Activated naive CD8-positive, alpha-beta T cell treated with anti-CD3 and anti-CD28 coated beads, Interleukin-2, amount 10 ng/mL, durations not matched to agents 7 days and 5 days (primary cell): ENCODE data around the gene MAP3K19. TPM values are rescaled to one million over a fixed set of nuclear protein-coding genes. Genes with fewer than 3 reads are reported as not detected.
"Not testable (repeated sequence)": the region's sequence is repeated elsewhere in the genome, so short reads cannot be mapped to it uniquely, and the experiment has no call there.

Experiments
- ATAC-seq: fragments of 150-1000 bp; cut with Tn5 transposase; one replicate; pipeline ENCODE4 v1.10.0; 2021; ENCODE audit warnings: low read depth, moderate library complexity
- POLR2A ChIA-PET: fragments of 350-600 bp; sonication (Branson Sonifier 250); formaldehyde crosslinking; loops from one replicate; lab custom pipeline; 2021; ENCODE audit warnings: antibody characterized with exemption; lab: Charles Lee
- DNase-seq: peaks from one replicate; pipeline ENCODE4 v3.0.0; 2021
- H3K27ac Mint-ChIP-seq: one replicate; pipeline ENCODE4 v1.8.0; 2022; ENCODE audit warnings: mild to moderate bottlenecking, mixed read lengths
- H3K27me3 Mint-ChIP-seq: one replicate; pipeline ENCODE4 v1.8.0; 2022; ENCODE audit warnings: mild to moderate bottlenecking, moderate library complexity, mixed read lengths
- H3K36me3 Mint-ChIP-seq: one replicate; pipeline ENCODE4 v1.8.0; 2021; ENCODE audit warnings: mild to moderate bottlenecking, mixed read lengths
- H3K4me1 Mint-ChIP-seq: one replicate; pipeline ENCODE4 v1.8.0; 2021; ENCODE audit warnings: mixed read lengths
- H3K4me3 Mint-ChIP-seq: one replicate; pipeline ENCODE4 v1.8.0; 2022; ENCODE audit warnings: mild to moderate bottlenecking, moderate library complexity, mixed read lengths
- H3K9me3 Mint-ChIP-seq: one replicate; pipeline ENCODE4 v1.8.0; 2021; ENCODE audit warnings: mixed read lengths
- total RNA-seq, 2 experiments: library from RNA; stranded (reverse); gene quantifications; one replicate each; pipeline ENCODE4 v1.2.3, GENCODE V29; 2021

The MAP3K19 gene, protein sequence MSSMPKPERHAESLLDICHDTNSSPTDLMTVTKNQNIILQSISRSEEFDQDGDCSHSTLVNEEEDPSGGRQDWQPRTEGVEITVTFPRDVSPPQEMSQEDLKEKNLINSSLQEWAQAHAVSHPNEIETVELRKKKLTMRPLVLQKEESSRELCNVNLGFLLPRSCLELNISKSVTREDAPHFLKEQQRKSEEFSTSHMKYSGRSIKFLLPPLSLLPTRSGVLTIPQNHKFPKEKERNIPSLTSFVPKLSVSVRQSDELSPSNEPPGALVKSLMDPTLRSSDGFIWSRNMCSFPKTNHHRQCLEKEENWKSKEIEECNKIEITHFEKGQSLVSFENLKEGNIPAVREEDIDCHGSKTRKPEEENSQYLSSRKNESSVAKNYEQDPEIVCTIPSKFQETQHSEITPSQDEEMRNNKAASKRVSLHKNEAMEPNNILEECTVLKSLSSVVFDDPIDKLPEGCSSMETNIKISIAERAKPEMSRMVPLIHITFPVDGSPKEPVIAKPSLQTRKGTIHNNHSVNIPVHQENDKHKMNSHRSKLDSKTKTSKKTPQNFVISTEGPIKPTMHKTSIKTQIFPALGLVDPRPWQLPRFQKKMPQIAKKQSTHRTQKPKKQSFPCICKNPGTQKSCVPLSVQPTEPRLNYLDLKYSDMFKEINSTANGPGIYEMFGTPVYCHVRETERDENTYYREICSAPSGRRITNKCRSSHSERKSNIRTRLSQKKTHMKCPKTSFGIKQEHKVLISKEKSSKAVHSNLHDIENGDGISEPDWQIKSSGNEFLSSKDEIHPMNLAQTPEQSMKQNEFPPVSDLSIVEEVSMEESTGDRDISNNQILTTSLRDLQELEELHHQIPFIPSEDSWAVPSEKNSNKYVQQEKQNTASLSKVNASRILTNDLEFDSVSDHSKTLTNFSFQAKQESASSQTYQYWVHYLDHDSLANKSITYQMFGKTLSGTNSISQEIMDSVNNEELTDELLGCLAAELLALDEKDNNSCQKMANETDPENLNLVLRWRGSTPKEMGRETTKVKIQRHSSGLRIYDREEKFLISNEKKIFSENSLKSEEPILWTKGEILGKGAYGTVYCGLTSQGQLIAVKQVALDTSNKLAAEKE (N-terminal part only)
- total RNA-seq: not detected

DNA sequence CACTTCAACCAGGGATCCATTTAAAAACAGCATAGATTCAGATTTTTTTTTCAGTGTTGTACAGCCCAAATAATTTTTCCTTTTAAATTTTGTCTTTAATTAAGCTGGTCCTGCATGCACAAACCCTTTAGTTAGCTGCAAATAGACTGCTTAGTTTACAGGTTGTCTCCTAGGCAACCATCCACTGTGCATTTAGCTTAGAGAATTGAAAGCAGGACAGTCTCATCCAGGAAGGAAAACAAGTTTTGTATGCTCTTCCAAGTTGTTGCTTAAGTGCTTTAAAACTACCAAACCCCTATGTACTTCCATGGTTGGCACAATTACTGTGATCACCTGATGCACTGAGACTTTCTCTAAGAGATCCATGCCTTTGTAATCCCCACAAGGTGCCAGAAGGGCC is at the start of gene MAP3K19:
Gene MAP3K19 (minus strand): TSS at position 148 of the 400 bp plus-strand sequence. CDS start 22,800 bp downstream, outside the sequence.
- Mint-ChIP-seq H3K36me3 (no peaks in the 10 kb centered on the region), H3K27ac (no peak within 1 kb of the TSS), H3K4me1 (peaks cover 6% of the 10 kb centered on the region), H3K4me3 (no peak within 1 kb of the TSS), H3K9me3 (peaks cover 4% of the 10 kb centered on the region), H3K27me3 (peaks cover 6% of the 10 kb centered on the region)
- ATAC-seq (no peak), DNase-seq (no peak)
- POLR2A ChIA-PET: no interaction called here

DNA sequence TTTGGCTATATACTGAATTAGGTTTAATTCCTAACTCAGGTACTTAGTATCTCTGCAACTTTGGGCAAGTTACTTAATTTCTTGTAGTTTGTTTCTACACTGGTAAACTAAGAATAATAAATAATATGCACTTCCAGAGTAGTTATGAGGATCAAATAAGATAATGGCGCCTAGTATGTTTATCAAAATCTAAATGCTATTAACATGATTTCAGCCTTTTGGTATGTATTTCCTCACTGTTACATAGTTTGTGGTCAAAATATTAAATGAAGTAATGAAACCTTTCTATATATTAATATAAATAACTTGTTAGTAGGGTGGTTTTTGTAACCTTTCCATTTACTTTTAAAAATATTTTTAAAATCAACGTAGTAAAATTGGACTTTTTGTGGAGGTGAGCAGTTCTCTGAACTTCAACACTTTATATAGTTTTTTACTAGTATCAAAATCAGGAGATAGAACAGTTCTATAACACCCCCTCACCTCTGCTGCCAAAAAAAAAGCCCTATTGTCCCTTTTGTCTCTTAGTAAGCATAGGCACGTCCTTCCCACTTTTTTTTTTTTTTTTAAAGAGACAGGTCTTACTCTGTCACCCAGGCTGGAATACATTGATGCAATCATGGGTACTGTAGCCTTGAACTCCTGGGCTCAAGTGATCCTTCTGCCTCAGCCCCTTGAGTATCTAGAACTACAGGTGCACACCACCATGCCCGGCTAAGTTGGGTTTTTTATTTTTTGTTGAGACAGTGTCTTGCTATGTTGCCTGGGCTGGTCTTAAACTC is 49.6 kb upstream of the MAP3K19 start:
- H3K36me3 Mint-ChIP-seq: peaks cover 24% of the 10 kb centered on the region
- POLR2A ChIA-PET: no interaction called here

DNA sequence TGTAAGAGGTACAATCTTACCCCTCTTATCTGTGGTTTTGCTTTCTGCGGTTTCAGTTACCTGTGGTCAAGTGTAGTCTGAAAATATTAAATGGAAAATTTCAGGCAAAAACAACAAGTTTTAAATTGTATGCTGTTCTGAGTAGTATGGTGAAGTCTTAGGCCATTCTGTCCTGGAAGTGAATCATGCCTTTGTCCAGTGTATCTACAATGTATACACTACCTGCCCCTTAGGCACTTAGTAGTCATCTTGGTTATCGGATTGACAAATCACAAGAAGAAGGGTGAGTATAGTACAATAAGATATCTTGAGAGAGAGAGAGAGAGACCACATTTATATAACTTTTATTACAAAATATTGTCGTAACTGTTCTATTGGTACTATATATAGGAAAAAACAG is 48.3 kb upstream of the MAP3K19 start:
- Mint-ChIP-seq H3K4me3 (no peak overlapping the region), H3K9me3 (no peaks in the 10 kb centered on the region), H3K36me3 (peaks cover 19% of the 10 kb centered on the region), H3K27ac (no peak overlapping the region), H3K27me3 (no peaks in the 10 kb centered on the region), H3K4me1 (peaks cover 12% of the 10 kb centered on the region)
- ATAC-seq (no peak), DNase-seq (no peak)
- POLR2A ChIA-PET: no interaction called here

More for the DNA sequence above, 49.6 kb upstream of the MAP3K19 start:
- DNase-seq: no peak
- peaks cover 15% of the 10 kb centered on the region for H3K4me1 Mint-ChIP-seq
- no peak overlapping the region for H3K27ac Mint-ChIP-seq
- H3K27me3 Mint-ChIP-seq: no peaks in the 10 kb centered on the region
- H3K4me3 Mint-ChIP-seq: no peak overlapping the region
- peaks cover 1% of the 10 kb centered on the region for H3K9me3 Mint-ChIP-seq
- ATAC-seq: no peak

DNA sequence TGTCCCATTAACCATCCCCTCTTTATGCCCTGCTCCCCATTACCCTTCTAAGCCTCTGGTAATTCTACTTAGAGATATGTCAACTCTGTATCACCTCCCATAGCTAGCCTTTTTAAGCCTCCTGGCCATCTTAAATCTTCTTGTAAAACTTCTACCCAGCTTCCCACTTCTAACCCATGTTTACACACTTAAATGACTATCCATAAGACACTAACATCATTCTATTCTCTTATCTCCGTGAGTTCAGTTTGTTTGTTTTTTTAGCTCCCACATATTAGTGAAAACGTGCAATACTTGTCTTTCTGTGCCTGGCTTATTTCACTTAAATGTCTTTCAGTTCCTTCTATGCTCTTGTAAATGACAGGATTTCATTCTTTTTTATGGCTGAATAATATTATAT is 47.3 kb upstream of the MAP3K19 start:
- H3K36me3 Mint-ChIP-seq: peaks cover 21% of the 10 kb centered on the region
- no peak overlapping the region for H3K27ac Mint-ChIP-seq
- H3K4me3 Mint-ChIP-seq: no peak overlapping the region
- ATAC-seq (no peak), DNase-seq (no peak)
- no peaks in the 10 kb centered on the region for H3K9me3 Mint-ChIP-seq
- POLR2A ChIA-PET: no interaction called here
- peaks cover 7% of the 10 kb centered on the region for H3K4me1 Mint-ChIP-seq
- no peaks in the 10 kb centered on the region for H3K27me3 Mint-ChIP-seq

DNA sequence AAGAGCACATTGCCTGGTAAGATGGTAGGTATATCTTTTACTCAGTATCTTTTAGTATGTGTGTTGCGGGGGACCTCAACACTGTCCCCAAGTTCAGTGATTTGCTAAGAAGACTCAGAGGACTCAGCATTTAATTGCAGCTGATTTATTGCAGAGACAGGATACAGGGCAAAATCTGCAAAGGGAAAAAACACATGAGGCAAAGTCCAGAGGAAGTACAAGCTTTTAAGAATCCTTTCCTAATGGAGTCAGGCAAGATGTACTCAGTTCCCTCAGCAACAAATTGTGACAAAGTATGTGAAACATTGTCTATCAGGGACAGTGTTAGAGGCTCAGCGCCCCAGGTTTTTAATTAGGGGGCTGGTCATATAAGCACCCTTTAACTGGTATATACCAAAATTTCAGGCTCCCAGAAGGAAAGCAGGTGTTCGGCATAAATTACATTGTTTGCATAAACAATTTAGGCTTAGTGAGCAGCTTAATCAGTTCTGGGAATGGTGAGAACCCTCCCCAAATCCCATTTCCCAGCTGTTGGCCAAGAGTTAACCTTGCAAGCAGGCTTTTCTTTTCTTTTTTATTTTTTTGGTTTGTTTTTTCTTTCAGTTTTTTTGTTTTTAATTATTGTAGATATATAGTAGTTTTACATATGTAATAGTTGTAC is 46.6 kb upstream of the MAP3K19 start:
- H3K27ac Mint-ChIP-seq: no peak overlapping the region
- H3K4me3 Mint-ChIP-seq: no peak overlapping the region
- peaks cover 3% of the 10 kb centered on the region for H3K9me3 Mint-ChIP-seq
- DNase-seq: no peak
- peaks cover 24% of the 10 kb centered on the region for H3K36me3 Mint-ChIP-seq
- no peak for ATAC-seq
- POLR2A ChIA-PET: no interaction called here
- H3K4me1 Mint-ChIP-seq: peaks cover 4% of the 10 kb centered on the region
- no peaks in the 10 kb centered on the region for H3K27me3 Mint-ChIP-seq

DNA sequence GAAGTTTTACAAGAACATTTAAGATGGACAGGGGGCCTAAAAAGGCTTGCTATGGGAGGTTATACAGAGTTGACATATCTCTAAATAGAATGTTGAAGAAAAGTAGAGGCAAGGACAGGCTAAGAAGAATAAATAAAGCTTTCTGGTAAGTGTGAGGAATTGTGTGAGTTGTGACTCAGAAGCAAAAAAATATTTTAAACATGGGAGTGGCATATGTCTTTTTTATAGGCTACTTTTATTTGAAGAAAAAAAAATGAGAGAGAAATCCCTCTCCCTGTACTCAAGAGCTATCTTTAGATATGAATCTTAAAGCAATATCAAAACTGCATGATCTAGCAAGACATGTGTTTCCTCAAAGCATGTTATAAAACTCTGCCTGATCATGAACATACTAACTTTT is 45.9 kb upstream of the MAP3K19 start:
- no peaks in the 10 kb centered on the region for H3K27me3 Mint-ChIP-seq
- H3K9me3 Mint-ChIP-seq: peaks cover 3% of the 10 kb centered on the region
- no peak overlapping the region for H3K4me3 Mint-ChIP-seq
- POLR2A ChIA-PET: no interaction called here
- H3K4me1 Mint-ChIP-seq: peaks cover 4% of the 10 kb centered on the region
- ATAC-seq (no peak), DNase-seq (no peak)
- H3K36me3 Mint-ChIP-seq: peaks cover 26% of the 10 kb centered on the region
- H3K27ac Mint-ChIP-seq: no peak overlapping the region

DNA sequence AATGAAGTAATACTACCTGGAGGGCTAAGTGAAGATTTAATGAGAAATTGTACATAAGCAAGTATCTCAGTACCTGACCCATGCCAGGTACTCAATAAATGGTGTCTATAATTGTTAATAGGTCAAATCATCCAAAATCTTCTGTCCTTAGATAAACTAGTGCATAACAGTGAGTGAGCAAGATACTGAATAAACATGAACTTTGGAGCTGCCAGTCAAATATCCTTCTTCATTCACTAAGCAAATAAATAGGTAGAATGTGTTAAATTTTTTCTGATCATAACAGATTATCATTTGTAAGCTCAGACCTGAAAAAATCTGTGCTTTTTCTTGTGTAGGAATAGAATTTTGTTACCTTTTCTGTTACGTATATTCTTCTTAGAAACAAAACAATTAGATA is 44.4 kb upstream of the MAP3K19 start:
- POLR2A ChIA-PET: no interaction called here
- Mint-ChIP-seq H3K4me3 (no peak overlapping the region), H3K36me3 (peaks cover 33% of the 10 kb centered on the region), H3K4me1 (peaks cover 4% of the 10 kb centered on the region), H3K27ac (no peak overlapping the region), H3K9me3 (peaks cover 8% of the 10 kb centered on the region), H3K27me3 (no peaks in the 10 kb centered on the region)
- DNase-seq (no peak), ATAC-seq (no peak)

DNA sequence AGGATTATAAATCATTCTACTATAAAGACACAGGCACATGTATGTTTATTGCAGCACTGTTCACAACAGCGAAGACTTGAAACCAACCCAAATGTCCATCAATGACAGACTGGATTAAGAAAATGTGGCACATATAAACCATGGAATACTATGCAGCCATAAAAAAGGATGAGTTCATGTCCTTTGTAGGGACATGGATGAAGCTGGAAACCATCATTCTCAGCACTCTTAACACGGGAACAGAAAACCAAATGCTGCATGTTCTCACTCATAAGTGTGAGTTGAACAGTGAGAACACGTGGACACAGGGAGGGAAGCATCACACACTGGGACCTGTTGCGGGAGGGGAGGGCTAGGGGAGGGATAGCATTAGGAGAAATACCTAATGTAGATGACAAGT is 42.4 kb upstream of the MAP3K19 start:
- peaks cover 29% of the 10 kb centered on the region for H3K36me3 Mint-ChIP-seq
- H3K4me3 Mint-ChIP-seq: not testable (repeated sequence)

DNA sequence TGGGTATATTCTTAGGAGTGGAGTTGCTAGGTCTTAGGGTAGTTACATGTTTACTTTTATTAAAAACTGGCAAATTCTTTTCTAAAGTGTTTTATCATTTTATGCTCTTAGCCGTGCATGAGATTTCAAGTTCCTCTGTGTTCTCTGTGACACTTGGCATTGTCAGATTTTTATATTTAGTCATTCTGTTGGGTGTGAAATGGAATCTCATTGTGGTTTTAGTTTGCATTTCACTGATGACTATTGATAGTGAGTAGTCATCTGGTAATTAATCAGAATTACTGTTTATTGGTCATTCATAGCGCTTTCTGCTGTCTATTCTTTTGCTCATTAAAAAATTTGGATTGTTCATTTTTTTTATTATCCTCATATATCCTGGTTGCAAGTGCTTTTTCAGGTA is 39.0 kb upstream of the MAP3K19 start:
- ATAC-seq (no peak), DNase-seq (no peak)
- POLR2A ChIA-PET: no interaction called here
- Mint-ChIP-seq H3K9me3 (peaks cover 12% of the 10 kb centered on the region), H3K4me3 (no peak overlapping the region), H3K27ac (no peak overlapping the region), H3K36me3 (peaks cover 39% of the 10 kb centered on the region), H3K4me1 (peaks cover 1% of the 10 kb centered on the region), H3K27me3 (no peaks in the 10 kb centered on the region)

More for the DNA sequence above, 42.4 kb upstream of the MAP3K19 start:
- H3K27ac Mint-ChIP-seq, H3K4me1 Mint-ChIP-seq, H3K27me3 Mint-ChIP-seq, DNase-seq, ATAC-seq, POLR2A ChIA-PET, H3K9me3 Mint-ChIP-seq: not testable (repeated sequence)

DNA sequence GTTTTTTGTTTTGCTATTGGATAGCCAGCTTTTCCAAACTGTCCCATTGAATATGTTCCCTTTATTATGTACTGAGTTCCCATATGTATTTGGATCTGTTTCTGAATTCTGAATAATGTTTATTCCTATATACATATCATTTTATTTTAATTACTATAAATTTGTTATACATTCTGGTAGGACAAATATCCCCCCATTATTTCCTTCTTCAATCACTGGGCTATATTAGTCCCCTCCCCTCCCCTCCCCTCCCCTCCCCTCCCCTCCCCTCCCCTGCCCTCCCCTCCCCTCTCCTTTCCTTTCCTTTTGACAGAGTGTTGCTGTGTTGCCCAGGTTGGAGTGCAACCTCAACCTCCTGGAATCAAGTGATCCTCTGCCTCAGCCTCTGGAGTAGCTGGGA is 31.2 kb upstream of the MAP3K19 start:
- Mint-ChIP-seq H3K27me3 (no peaks in the 10 kb centered on the region), H3K27ac (no peak overlapping the region), H3K9me3 (peaks cover 14% of the 10 kb centered on the region), H3K4me3 (no peak overlapping the region), H3K4me1 (no peaks in the 10 kb centered on the region), H3K36me3 (peaks cover 53% of the 10 kb centered on the region)
- POLR2A ChIA-PET: no interaction called here
- ATAC-seq (no peak), DNase-seq (no peak)

DNA sequence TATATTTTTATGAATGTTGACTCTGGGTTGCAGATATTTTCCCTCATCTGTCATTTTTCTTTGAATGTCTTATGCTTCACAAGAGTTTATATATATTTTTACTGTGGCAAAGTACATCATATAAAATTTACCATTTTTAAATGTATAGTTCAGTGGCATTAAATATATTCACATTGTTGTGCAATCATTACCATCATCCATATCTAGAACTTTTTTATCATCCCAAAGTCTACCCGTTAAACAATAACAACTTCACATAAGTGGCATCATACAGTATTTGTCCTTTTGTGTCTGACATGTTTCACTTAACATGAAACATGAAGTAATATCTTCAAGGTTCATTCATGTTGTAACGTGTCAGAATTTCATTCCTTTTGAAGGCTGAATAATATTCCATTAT is 29.3 kb upstream of the MAP3K19 start:
- Mint-ChIP-seq H3K27ac (no peak overlapping the region), H3K36me3 (peaks cover 55% of the 10 kb centered on the region), H3K4me1 (no peaks in the 10 kb centered on the region), H3K9me3 (peaks cover 23% of the 10 kb centered on the region), H3K4me3 (no peak overlapping the region), H3K27me3 (no peaks in the 10 kb centered on the region)
- ATAC-seq: no peak
- POLR2A ChIA-PET: no interaction called here
- DNase-seq: no peak

DNA sequence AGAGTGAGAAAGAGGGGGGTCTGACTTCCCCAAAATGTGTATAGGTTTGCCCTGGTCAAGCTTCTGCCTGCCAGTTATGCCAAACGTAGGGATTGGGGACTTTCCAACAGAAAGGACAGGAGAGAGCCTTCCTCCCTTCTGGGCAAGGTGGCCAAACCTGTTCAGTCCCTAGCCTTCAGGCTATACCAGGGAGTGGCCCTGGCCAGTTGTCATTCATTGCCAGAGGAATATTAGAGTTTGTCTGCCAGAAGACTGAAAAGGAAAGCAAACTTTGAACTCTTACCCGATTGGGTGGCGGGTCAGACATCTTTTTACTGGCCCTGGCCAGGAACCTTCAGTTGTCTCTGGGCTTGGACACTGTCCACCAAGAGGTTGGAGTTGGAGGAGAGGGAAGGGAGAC is 27.0 kb upstream of the MAP3K19 start:
- Mint-ChIP-seq H3K27ac (no peak overlapping the region), H3K36me3 (peaks cover 58% of the 10 kb centered on the region), H3K9me3 (peaks cover 23% of the 10 kb centered on the region), H3K4me3 (no peak overlapping the region), H3K27me3 (no peaks in the 10 kb centered on the region), H3K4me1 (no peaks in the 10 kb centered on the region)
- DNase-seq (no peak), ATAC-seq (no peak)
- POLR2A ChIA-PET: no interaction called here
